Type B pancreatic cell (in vitro differentiated cells): ENCODE results near the gene ESYT2. TPM values are rescaled to one million over a fixed set of nuclear protein-coding genes. Genes with fewer than 3 reads are reported as not detected.

Experiments
- DNase-seq: peaks from one replicate; pipeline ENCODE4 v3.0.0; 2021; ENCODE audit warnings: mixed read lengths; ENCODE audit not compliant: unreplicated experiment; ENCODE audit errors: extremely low spot score
- H3K27ac Mint-ChIP-seq: 2 replicates; pipeline ENCODE4 v1.8.0; 2021; ENCODE audit warnings: mild to moderate bottlenecking, mixed read lengths
- H3K27me3 Mint-ChIP-seq: 2 replicates; pipeline ENCODE4 v1.8.0; 2021; ENCODE audit warnings: mixed read lengths
- H3K36me3 Mint-ChIP-seq: 2 replicates; pipeline ENCODE4 v1.8.0; 2021; ENCODE audit warnings: mixed read lengths
- H3K4me1 Mint-ChIP-seq: one replicate; pipeline ENCODE4 v1.8.0; 2021; ENCODE audit warnings: mixed read lengths; ENCODE audit not compliant: unreplicated experiment
- H3K4me3 Mint-ChIP-seq: 2 replicates; pipeline ENCODE4 v1.8.0; 2021; ENCODE audit warnings: mild to moderate bottlenecking, mixed read lengths
- H3K9me3 Mint-ChIP-seq: 2 replicates; pipeline ENCODE4 v1.8.0; 2021; ENCODE audit warnings: mixed read lengths
- total RNA-seq: library from RNA; stranded (reverse); gene quantifications from 2 replicates; pipeline ENCODE4 v1.2.1, GENCODE V29; 2021; ENCODE audit warnings: low replicate concordance
- TF ChIP-seq, protein P1 (sequence below): fragments of 200-600 bp; sonication (generic); conservative IDR thresholded peaks from 2 replicates; pipeline ENCODE4 v1.5.0; 2021; ENCODE audit warnings: antibody characterized with exemption, mild to moderate bottlenecking

The ESYT2 gene
- total RNA-seq, 1 donor from 2014 or later = 42.1 TPM

GRCh38 chr7:158786898-158787297 lies 42.4 kb downstream of the ESYT2 start:
- H3K4me1 Mint-ChIP-seq = no peaks in the 10 kb centered on the region

DNA sequence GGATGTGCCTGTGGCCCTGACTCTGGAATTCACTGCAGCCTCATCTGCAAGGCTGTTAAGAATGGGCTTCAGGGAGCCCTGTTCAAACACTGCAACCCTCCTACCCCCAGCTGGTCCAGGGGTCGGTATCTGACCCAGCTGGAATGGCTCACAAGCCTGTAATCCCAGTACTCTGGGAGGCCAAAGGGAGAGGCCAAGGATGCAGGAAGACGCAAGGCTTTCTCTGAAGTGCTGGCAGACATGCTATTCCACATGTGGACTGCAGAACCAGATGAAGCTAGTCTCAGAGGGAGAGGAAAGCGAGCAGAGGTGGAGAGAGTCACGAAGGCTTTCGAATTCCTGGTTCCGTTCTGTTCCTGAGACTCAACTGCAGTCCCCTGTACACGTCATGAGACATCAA lies 45.0 kb downstream of the ESYT2 start:
- H3K4me1 Mint-ChIP-seq = no peaks in the 10 kb centered on the region
- H3K27me3 Mint-ChIP-seq = no peaks in the 10 kb centered on the region
- TF ChIP-seq, protein P1, sequence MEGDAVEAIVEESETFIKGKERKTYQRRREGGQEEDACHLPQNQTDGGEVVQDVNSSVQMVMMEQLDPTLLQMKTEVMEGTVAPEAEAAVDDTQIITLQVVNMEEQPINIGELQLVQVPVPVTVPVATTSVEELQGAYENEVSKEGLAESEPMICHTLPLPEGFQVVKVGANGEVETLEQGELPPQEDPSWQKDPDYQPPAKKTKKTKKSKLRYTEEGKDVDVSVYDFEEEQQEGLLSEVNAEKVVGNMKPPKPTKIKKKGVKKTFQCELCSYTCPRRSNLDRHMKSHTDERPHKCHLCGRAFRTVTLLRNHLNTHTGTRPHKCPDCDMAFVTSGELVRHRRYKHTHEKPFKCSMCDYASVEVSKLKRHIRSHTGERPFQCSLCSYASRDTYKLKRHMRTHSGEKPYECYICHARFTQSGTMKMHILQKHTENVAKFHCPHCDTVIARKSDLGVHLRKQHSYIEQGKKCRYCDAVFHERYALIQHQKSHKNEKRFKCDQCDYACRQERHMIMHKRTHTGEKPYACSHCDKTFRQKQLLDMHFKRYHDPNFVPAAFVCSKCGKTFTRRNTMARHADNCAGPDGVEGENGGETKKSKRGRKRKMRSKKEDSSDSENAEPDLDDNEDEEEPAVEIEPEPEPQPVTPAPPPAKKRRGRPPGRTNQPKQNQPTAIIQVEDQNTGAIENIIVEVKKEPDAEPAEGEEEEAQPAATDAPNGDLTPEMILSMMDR = no peak

More at GRCh38 chr7:158786898-158787297, 42.4 kb downstream of the ESYT2 start:
- DNase-seq = no peak
- H3K36me3 Mint-ChIP-seq = peaks cover 24% of the 10 kb centered on the region
- TF ChIP-seq, protein P1 = no peak
- H3K4me3 Mint-ChIP-seq = no peak overlapping the region
- no peaks in the 10 kb centered on the region for H3K9me3 Mint-ChIP-seq
- no peak overlapping the region for H3K27ac Mint-ChIP-seq
- no peaks in the 10 kb centered on the region for H3K27me3 Mint-ChIP-seq

GRCh38 chr7:158783595-158783994 lies 45.7 kb downstream of the ESYT2 start:
- TF ChIP-seq, protein P1 = no peak
- DNase-seq = no peak
- H3K27ac Mint-ChIP-seq = no peak overlapping the region
- H3K4me1 Mint-ChIP-seq = no peaks in the 10 kb centered on the region
- H3K36me3 Mint-ChIP-seq = peaks cover 8% of the 10 kb centered on the region
- no peaks in the 10 kb centered on the region for H3K27me3 Mint-ChIP-seq
- H3K4me3 Mint-ChIP-seq = no peak overlapping the region
- no peaks in the 10 kb centered on the region for H3K9me3 Mint-ChIP-seq

More for the DNA sequence above, 45.0 kb downstream of the ESYT2 start:
- DNase-seq = no peak
- no peaks in the 10 kb centered on the region for H3K9me3 Mint-ChIP-seq
- no peak overlapping the region for H3K4me3 Mint-ChIP-seq
- no peak overlapping the region for H3K27ac Mint-ChIP-seq
- H3K36me3 Mint-ChIP-seq = peaks cover 6% of the 10 kb centered on the region

DNA sequence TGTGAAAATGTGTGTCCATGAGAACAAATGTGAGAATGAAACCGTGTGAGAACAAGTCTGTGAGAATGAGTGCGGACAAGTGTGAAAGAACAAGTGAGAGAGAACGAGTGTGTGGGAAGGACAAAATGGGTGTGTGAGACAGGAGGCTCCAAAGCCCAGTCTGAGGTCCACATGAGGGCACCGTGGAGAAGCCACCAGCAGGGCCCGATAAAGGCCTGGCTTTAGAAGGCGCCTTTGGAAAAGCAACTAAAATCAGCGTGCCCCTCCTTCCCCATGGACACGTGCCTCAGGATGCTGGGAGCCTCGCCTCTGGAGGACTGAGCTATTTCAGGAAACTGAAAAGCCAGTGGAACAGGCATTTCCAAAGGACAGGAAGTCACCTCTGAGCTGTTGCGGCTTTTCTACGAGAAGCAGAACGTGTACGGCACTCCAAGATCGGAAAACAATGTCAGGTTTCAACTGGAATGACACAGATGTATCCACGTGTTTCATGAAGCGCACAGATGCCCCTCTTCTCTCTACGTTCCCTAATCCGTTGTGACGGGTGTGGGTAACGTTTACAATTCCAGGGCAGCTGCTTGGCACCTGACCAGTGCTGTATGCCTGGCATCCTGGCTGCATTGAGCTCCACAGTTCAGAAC lies 46.4 kb downstream of the ESYT2 start:
- no peaks in the 10 kb centered on the region for H3K4me1 Mint-ChIP-seq
- no peak for DNase-seq
- H3K9me3 Mint-ChIP-seq = no peaks in the 10 kb centered on the region
- no peak overlapping the region for H3K27ac Mint-ChIP-seq
- H3K36me3 Mint-ChIP-seq = peaks cover 10% of the 10 kb centered on the region
- TF ChIP-seq, protein P1 = peak; percentile 40
- no peaks in the 10 kb centered on the region for H3K27me3 Mint-ChIP-seq
- no peak overlapping the region for H3K4me3 Mint-ChIP-seq

DNA sequence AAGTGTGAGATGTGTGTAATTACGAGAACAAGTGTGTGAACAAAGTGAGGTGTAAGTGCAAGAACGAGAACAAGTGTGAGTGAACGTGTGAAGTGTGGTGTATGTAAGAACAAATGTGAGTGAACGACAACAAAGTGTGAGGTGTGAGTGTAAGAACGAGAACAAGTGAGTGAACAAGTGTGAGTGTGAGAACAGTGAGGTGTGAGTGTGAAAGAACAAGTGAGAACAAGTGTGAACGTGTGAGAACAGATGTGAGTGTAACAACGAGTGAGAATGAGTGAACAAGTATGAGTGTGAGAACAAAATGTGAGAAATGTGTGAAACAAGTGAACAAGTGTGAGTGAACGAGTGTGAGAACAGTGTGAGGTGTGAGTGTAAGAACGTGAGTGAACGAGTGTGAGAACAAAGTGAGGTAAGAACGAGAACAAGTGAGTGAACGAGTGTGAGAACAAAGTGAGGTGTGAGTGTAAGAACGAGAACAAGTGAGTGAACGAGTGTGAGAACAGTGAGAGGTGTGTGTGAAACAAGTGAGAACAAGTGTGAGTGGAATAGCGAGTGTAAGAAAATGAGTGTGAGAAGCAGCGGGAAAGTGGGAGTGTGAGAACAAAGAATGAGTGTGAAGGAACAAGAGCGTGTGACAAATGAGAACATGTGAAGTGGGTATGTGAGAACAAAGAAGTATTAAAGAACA lies 47.2 kb downstream of the ESYT2 start:
- no peak for DNase-seq
- Mint-ChIP-seq H3K4me3 (no peak overlapping the region), H3K27ac (no peak overlapping the region), H3K27me3 (no peaks in the 10 kb centered on the region), H3K4me1 (no peaks in the 10 kb centered on the region), H3K9me3 (no peaks in the 10 kb centered on the region), H3K36me3 (peaks cover 14% of the 10 kb centered on the region)
- TF ChIP-seq, protein P1 = no peak
